ENCODE results near the gene NGB. TPM values are rescaled to one million over a fixed set of nuclear protein-coding genes. Genes with fewer than 3 reads are reported as not detected.
A peak's percentile ranks its signal among the peaks of the same experiment; 100 is the strongest.

The NGB gene
- total and polyA plus RNA-seq, 2 experiments from 2014 or later = not detected

DNA sequence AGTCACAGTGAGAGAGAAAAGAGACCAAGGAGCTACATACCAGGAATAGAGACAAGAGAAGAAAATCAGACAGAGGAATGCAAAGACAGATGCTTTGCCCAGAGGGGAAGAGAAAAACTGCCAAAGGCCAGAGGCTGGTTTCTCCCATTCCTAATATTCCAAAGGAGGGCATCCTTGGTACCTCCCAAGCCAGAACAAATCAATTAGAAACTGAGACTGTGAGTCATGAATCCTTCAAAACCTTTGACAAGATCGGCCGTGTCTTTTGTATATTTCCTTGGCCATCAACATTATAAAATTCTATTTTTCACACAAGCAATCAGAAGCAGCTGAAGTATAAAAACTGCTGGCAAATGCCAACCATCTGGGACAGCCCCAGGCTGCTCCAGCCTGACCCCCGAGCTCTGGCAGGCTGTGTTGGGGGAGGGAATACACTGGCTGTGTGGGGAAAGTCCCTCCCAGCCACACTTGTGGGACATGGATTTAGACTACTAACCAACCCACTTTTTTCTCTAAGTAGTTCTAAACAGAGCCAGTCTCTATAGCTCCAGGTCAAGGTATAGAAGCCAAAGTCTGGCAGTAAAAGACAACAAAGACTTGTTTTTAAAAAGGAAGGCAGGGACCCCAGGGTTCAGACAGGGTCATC is 36.0 kb upstream of the NGB start:
- no peak overlapping the region for H3K4me2 ChIP-seq
- no peaks in the 10 kb centered on the region for H4K20me1 ChIP-seq (ENCODE audit: insufficient read depth, poor library complexity, severe bottlenecking)
- no peak overlapping the region for H3K4me3 ChIP-seq
- H3K36me3 ChIP-seq (replicated peaks; ENCODE audit: insufficient read depth, low read depth) = no peaks in the 10 kb centered on the region
- no peaks in the 10 kb centered on the region for H3K9me2 ChIP-seq (replicated peaks; ENCODE audit: insufficient read depth)
- H3K79me2 ChIP-seq = peaks cover 24% of the 10 kb centered on the region
- peak; percentile 37 for DNase-seq (ENCODE audit: low spot score)
- H3K4me1 ChIP-seq (ENCODE audit: insufficient read depth) = peaks cover 28% of the 10 kb centered on the region
- TF ChIP-seq EZH2phosphoT487 (IDR thresholded peaks at IDR 0.05; ENCODE audit: low read depth, severe bottlenecking, unreplicated experiment) = no peak
- no peak for TF ChIP-seq EZH2 (IDR thresholded peaks at IDR 0.05; ENCODE audit: borderline replicate concordance)
- TF ChIP-seq, protein P1, sequence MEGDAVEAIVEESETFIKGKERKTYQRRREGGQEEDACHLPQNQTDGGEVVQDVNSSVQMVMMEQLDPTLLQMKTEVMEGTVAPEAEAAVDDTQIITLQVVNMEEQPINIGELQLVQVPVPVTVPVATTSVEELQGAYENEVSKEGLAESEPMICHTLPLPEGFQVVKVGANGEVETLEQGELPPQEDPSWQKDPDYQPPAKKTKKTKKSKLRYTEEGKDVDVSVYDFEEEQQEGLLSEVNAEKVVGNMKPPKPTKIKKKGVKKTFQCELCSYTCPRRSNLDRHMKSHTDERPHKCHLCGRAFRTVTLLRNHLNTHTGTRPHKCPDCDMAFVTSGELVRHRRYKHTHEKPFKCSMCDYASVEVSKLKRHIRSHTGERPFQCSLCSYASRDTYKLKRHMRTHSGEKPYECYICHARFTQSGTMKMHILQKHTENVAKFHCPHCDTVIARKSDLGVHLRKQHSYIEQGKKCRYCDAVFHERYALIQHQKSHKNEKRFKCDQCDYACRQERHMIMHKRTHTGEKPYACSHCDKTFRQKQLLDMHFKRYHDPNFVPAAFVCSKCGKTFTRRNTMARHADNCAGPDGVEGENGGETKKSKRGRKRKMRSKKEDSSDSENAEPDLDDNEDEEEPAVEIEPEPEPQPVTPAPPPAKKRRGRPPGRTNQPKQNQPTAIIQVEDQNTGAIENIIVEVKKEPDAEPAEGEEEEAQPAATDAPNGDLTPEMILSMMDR (IDR thresholded peaks at IDR 0.05; ENCODE audit: poor library complexity) = no peak
- no peak overlapping the region for H2AFZ ChIP-seq
- no peaks in the 10 kb centered on the region for H3K9me3 ChIP-seq (ENCODE audit: low read depth)
- WGBS (ENCODE audit: low lambda C conversion rate, missing lambda C conversion rate) = 61% methylated on average over 3 of the region's 3 CpGs
- H3K27me3 ChIP-seq = no peaks in the 10 kb centered on the region
- peak overlapping the region; percentile 24 for H3K27ac ChIP-seq

DNA sequence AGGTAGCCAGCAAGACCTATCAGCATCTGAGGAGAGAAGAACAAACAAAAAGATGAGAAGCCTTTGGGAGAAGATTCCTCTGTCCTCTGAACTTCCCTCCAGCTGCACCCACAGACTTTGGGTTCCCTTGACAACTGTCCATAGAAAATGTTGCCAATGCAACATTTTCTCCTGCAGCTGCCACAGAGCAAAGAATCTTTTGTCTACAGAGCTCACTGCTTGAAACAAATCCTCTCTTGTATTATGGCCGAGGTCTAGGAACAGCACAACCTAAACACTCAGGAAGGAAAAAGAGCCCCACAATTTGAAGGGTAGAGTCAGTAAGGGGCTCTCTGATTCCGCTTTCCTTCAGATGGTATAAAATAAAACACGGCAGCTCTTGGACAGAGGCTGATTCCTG is 35.4 kb upstream of the NGB start:
- H4K20me1 ChIP-seq (ENCODE audit: insufficient read depth, poor library complexity, severe bottlenecking) = no peaks in the 10 kb centered on the region
- peaks cover 28% of the 10 kb centered on the region for H3K4me1 ChIP-seq (ENCODE audit: insufficient read depth)
- DNase-seq (ENCODE audit: low spot score) = no peak
- H3K36me3 ChIP-seq (replicated peaks; ENCODE audit: insufficient read depth, low read depth) = no peaks in the 10 kb centered on the region
- H3K79me2 ChIP-seq = peaks cover 18% of the 10 kb centered on the region
- H3K9me3 ChIP-seq (ENCODE audit: low read depth) = no peaks in the 10 kb centered on the region
- no peak overlapping the region for H3K4me2 ChIP-seq
- 68% methylated on average over 3 of the region's 3 CpGs for WGBS (ENCODE audit: low lambda C conversion rate, missing lambda C conversion rate)
- H3K27ac ChIP-seq = peak overlapping the region; percentile 24
- no peaks in the 10 kb centered on the region for H3K9me2 ChIP-seq (replicated peaks; ENCODE audit: insufficient read depth)
- no peaks in the 10 kb centered on the region for H3K27me3 ChIP-seq
- no peak overlapping the region for H3K4me3 ChIP-seq
- TF ChIP-seq EZH2phosphoT487 (IDR thresholded peaks at IDR 0.05; ENCODE audit: low read depth, severe bottlenecking, unreplicated experiment) = no peak
- TF ChIP-seq EZH2 (IDR thresholded peaks at IDR 0.05; ENCODE audit: borderline replicate concordance) = no peak
- TF ChIP-seq, protein P1 (IDR thresholded peaks at IDR 0.05; ENCODE audit: poor library complexity) = no peak
- no peak overlapping the region for H2AFZ ChIP-seq

- Histone ChIP-seq H3K27me3 (no peaks in the 10 kb centered on the region), H2AFZ (no peak overlapping the region), H3K9me2 (replicated peaks; ENCODE audit: insufficient read depth) (no peaks in the 10 kb centered on the region), H3K27ac (no peak overlapping the region), H3K4me1 (ENCODE audit: insufficient read depth) (peaks cover 28% of the 10 kb centered on the region), H4K20me1 (ENCODE audit: insufficient read depth, poor library complexity, severe bottlenecking) (no peaks in the 10 kb centered on the region), H3K4me3 (no peak overlapping the region), H3K9me3 (ENCODE audit: low read depth) (no peaks in the 10 kb centered on the region), H3K4me2 (no peak overlapping the region), H3K36me3 (replicated peaks; ENCODE audit: insufficient read depth, low read depth) (no peaks in the 10 kb centered on the region), H3K79me2 (peaks cover 12% of the 10 kb centered on the region)
- TF ChIP-seq, protein P1 (IDR thresholded peaks at IDR 0.05; ENCODE audit: poor library complexity) = no peak
- no peak for TF ChIP-seq EZH2phosphoT487 (IDR thresholded peaks at IDR 0.05; ENCODE audit: low read depth, severe bottlenecking, unreplicated experiment)
- no peak for TF ChIP-seq EZH2 (IDR thresholded peaks at IDR 0.05; ENCODE audit: borderline replicate concordance)
- DNase-seq (ENCODE audit: low spot score) = no peak
- WGBS (ENCODE audit: low lambda C conversion rate, missing lambda C conversion rate) = 97% methylated on average over 4 of the region's 4 CpGs
These were observed 34.7 kb upstream of the NGB start for GRCh38 chr14:77305696-77306095.
